SK-N-SH (cell line): Measurements from ENCODE around the gene TNFSF18. TPM values are rescaled to one million over a fixed set of nuclear protein-coding genes. Genes with fewer than 3 reads are reported as not detected.

Experiments
- CTCF ChIA-PET: fragments of 300-600, 350-600 bp; formaldehyde crosslinking; extraction: SDS; loops from one replicate; lab custom pipeline; 2021; lab: Yijun Ruan, JAX
- POLR2A ChIA-PET: fragments of 350-600 bp; sonication (Branson Sonifier 250); formaldehyde crosslinking; extraction: SDS; loops from one replicate; lab custom pipeline; 2020; ENCODE audit warnings: antibody characterized with exemption, inconsistent platforms; lab: Yijun Ruan, JAX
- DNase-seq: peaks from one replicate; pipeline ENCODE4 v3.0.0; 2012
- H2AFZ ChIP-seq: fragments of 200-600 bp; sonication (generic); 2 replicates; pipeline ENCODE4 v1.8.1; 2016; ENCODE audit warnings: antibody characterized with exemption, mild to moderate bottlenecking, low read depth
- H3F3A ChIP-seq: fragments of 200-600 bp; sonication (generic); replicated peaks from 2 replicates; pipeline ENCODE3; 2016; ENCODE audit warnings: antibody characterized with exemption, mild to moderate bottlenecking; ENCODE audit not compliant: insufficient read depth
- H3K27ac ChIP-seq, 2 experiments: fragments of 200-500 bp in 1 of 2; fragments of 200-600 bp in 1 of 2; sonication (Bioruptor generic) in 1 of 2; sonication (generic), shearing (Covaris generic) in 1 of 2; 2 replicates each; pipeline versions ENCODE4 v1.5.1 to v1.6.1; 2014 to 2016; ENCODE audit warnings: low read depth in 2 of 2, inconsistent platforms in 1 of 2, low read length in 1 of 2, mild to moderate bottlenecking in 1 of 2, mixed read lengths in 1 of 2
- H3K27me3 ChIP-seq: fragments of 200-600 bp; sonication (generic), shearing (Covaris generic); 2 replicates; pipeline ENCODE4 v1.6.1; 2016; ENCODE audit warnings: mixed run types; ENCODE audit not compliant: insufficient read depth
- H3K36me3 ChIP-seq, 2 experiments: fragments of 200-500 bp in 1 of 2; fragments of 200-600 bp in 1 of 2; sonication (Bioruptor generic) in 1 of 2; sonication (generic) in 1 of 2; replicated peaks in 1 of 2; 2 replicates each; pipeline versions ENCODE3 to v1.5.1; 2014 to 2016; ENCODE audit warnings: low read length in 1 of 2, mild to moderate bottlenecking in 1 of 2; ENCODE audit not compliant: insufficient read depth in 2 of 2, control insufficient read depth in 1 of 2
- H3K4me1 ChIP-seq, 2 experiments: fragments of 200-500 bp in 1 of 2; fragments of 200-600 bp in 1 of 2; sonication (Bioruptor generic) in 1 of 2; sonication (generic), shearing (Covaris generic) in 1 of 2; 2 replicates each; pipeline versions ENCODE4 v1.5.1 to v1.6.1; 2014 to 2016; ENCODE audit warnings: low read depth in 1 of 2, low read length in 1 of 2, mixed run types in 1 of 2; ENCODE audit not compliant: insufficient read depth in 2 of 2, control insufficient read depth in 1 of 2
- H3K4me2 ChIP-seq: fragments of 200-600 bp; sonication (generic), shearing (Covaris generic); 2 replicates; pipeline ENCODE4 v1.6.1; 2017; ENCODE audit warnings: mixed run types
- H3K4me3 ChIP-seq, 2 experiments: fragments of 200-500 bp in 1 of 2; fragments of 200-600 bp in 1 of 2; sonication (Bioruptor generic) in 1 of 2; sonication (generic), shearing (Covaris generic) in 1 of 2; 2 replicates each; pipeline versions ENCODE4 v1.5.1 to v1.8.1; 2014 to 2016; ENCODE audit warnings: low read depth in 2 of 2, inconsistent platforms in 1 of 2, low read length in 1 of 2, mild to moderate bottlenecking in 1 of 2, mixed read lengths in 1 of 2, moderate library complexity in 1 of 2
- H3K79me2 ChIP-seq: fragments of 200-600 bp; sonication (generic); 2 replicates; pipeline ENCODE4 v1.8.1; 2017; ENCODE audit warnings: mild to moderate bottlenecking; ENCODE audit not compliant: insufficient read depth
- H3K9ac ChIP-seq: fragments of 200-600 bp; sonication (generic); 2 replicates; pipeline ENCODE4 v1.6.1; 2017; ENCODE audit warnings: mixed run types
- H3K9me2 ChIP-seq: fragments of 200-600 bp; sonication (generic); 2 replicates; pipeline ENCODE4 v1.6.1; 2017; ENCODE audit warnings: mixed run types
- H3K9me3 ChIP-seq: fragments of 200-600 bp; sonication (generic); 2 replicates; pipeline ENCODE4 v1.6.1; 2017; ENCODE audit warnings: mixed run types, mild to moderate bottlenecking, moderate library complexity
- H4K20me1 ChIP-seq: fragments of 200-600 bp; sonication (generic); 2 replicates; pipeline ENCODE4 v1.6.1; 2017; ENCODE audit warnings: mild to moderate bottlenecking, mixed run types; ENCODE audit not compliant: insufficient read depth
- FOSL2 ChIP-seq: IDR thresholded peaks from 2 replicates; pipeline ENCODE4 v1.4.0; 2012; ENCODE audit warnings: low read depth, mild to moderate bottlenecking, moderate library complexity, borderline replicate concordance
- MEF2A ChIP-seq: IDR thresholded peaks from 2 replicates; pipeline ENCODE4 v1.4.0; 2012; ENCODE audit warnings: low read depth, borderline replicate concordance
- MXI1 ChIP-seq: IDR thresholded peaks from 2 replicates; pipeline ENCODE4 v1.6.1; 2012; ENCODE audit warnings: mild to moderate bottlenecking, low read depth, low read length, improper control_type of control experiment
- NRF1 ChIP-seq: IDR thresholded peaks from 2 replicates; pipeline ENCODE4 v1.6.1; 2012; ENCODE audit warnings: low read depth, mild to moderate bottlenecking, low read length
- RAD21 ChIP-seq: IDR thresholded peaks from 2 replicates; pipeline ENCODE4 v1.6.1; 2012; ENCODE audit warnings: mild to moderate bottlenecking, low read length
- polyA plus RNA-seq, 3 experiments: library from polyadenylated mRNA; depleted of rRNA; stranded (reverse); fragments of >200 nt; gene quantifications; 2 replicates each; pipeline ENCODE4 v1.2.3, GENCODE V29; 2012
- TF ChIP-seq, protein P1 (sequence below): fragments of 200-600 bp; sonication (generic); IDR thresholded peaks from 2 replicates; pipeline ENCODE4 v1.6.1; 2017; ENCODE audit warnings: antibody characterized with exemption, mild to moderate bottlenecking, moderate library complexity
- TF ChIP-seq, protein P2 (sequence below): IDR thresholded peaks from 2 replicates; pipeline ENCODE4 v1.4.0; 2012; ENCODE audit warnings: low read depth, borderline replicate concordance
- TF ChIP-seq, protein P3 (sequence below): IDR thresholded peaks from 2 replicates; pipeline ENCODE4 v1.6.1; 2012; ENCODE audit warnings: mild to moderate bottlenecking, low read depth, low read length, moderate library complexity
- TF ChIP-seq, protein P4 (sequence below): IDR thresholded peaks from 2 replicates; pipeline ENCODE4; 2012
- TF ChIP-seq, protein P5 (sequence below): fragments of 150-350 bp; IDR thresholded peaks from 2 replicates; pipeline ENCODE4 v1.6.1; 2017; ENCODE audit warnings: antibody characterized with exemption, low read length, low read depth, borderline replicate concordance

The TNFSF18 gene
- polyA plus RNA-seq, 1 of the 3 experiments (the other 2 are of a cell fraction): 1.2 TPM

DNA sequence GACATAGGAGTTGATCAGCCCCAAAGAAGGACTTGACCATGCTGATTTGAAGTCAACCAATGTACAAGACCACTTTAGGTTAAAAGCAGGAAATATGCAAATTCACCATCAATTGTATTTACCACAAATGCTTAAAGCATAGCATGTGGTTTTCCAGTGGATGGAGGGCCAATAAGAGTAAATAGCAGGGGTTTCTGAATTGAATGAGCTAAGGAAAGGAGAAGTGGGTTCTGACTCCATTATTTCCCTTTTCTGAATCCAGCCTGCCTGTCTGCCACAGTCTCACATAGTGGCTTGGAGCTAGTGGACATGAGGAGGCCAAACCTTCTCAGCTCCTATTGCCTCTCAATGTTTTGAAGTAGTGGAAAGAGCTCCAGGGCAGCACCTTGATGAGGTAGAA, 7.2 kb upstream of the TNFSF18 start:
- H3K4me1 ChIP-seq: peaks cover 0 to 4% of the 10 kb centered on the region in 2 experiments; a peak in 2 of 4 replicates
- no peaks in the 10 kb centered on the region for H3F3A ChIP-seq
- no peak for DNase-seq
- CTCF ChIA-PET: no interaction called here
- no peak overlapping the region for H2AFZ ChIP-seq
- no peak overlapping the region for H3K4me3 ChIP-seq
- no peak overlapping the region for H3K27ac ChIP-seq
- no peak overlapping the region for H3K4me2 ChIP-seq
- no peaks in the 10 kb centered on the region for H3K27me3 ChIP-seq
- H3K9ac ChIP-seq: no peak overlapping the region
- H3K79me2 ChIP-seq: no peaks in the 10 kb centered on the region
- no peaks in the 10 kb centered on the region for H3K9me3 ChIP-seq
- H4K20me1 ChIP-seq: no peaks in the 10 kb centered on the region
- H3K36me3 ChIP-seq: no peaks in the 10 kb centered on the region
- H3K9me2 ChIP-seq: no peaks in the 10 kb centered on the region
- POLR2A ChIA-PET: no interaction called here
- TF ChIP-seq, protein P1, sequence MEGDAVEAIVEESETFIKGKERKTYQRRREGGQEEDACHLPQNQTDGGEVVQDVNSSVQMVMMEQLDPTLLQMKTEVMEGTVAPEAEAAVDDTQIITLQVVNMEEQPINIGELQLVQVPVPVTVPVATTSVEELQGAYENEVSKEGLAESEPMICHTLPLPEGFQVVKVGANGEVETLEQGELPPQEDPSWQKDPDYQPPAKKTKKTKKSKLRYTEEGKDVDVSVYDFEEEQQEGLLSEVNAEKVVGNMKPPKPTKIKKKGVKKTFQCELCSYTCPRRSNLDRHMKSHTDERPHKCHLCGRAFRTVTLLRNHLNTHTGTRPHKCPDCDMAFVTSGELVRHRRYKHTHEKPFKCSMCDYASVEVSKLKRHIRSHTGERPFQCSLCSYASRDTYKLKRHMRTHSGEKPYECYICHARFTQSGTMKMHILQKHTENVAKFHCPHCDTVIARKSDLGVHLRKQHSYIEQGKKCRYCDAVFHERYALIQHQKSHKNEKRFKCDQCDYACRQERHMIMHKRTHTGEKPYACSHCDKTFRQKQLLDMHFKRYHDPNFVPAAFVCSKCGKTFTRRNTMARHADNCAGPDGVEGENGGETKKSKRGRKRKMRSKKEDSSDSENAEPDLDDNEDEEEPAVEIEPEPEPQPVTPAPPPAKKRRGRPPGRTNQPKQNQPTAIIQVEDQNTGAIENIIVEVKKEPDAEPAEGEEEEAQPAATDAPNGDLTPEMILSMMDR: no peak
- TF ChIP-seq, protein P2, sequence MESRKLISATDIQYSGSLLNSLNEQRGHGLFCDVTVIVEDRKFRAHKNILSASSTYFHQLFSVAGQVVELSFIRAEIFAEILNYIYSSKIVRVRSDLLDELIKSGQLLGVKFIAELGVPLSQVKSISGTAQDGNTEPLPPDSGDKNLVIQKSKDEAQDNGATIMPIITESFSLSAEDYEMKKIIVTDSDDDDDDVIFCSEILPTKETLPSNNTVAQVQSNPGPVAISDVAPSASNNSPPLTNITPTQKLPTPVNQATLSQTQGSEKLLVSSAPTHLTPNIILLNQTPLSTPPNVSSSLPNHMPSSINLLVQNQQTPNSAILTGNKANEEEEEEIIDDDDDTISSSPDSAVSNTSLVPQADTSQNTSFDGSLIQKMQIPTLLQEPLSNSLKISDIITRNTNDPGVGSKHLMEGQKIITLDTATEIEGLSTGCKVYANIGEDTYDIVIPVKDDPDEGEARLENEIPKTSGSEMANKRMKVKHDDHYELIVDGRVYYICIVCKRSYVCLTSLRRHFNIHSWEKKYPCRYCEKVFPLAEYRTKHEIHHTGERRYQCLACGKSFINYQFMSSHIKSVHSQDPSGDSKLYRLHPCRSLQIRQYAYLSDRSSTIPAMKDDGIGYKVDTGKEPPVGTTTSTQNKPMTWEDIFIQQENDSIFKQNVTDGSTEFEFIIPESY: no peak
- TF ChIP-seq FOSL2: no peak
- no peak for TF ChIP-seq MEF2A
- TF ChIP-seq, protein P3, sequence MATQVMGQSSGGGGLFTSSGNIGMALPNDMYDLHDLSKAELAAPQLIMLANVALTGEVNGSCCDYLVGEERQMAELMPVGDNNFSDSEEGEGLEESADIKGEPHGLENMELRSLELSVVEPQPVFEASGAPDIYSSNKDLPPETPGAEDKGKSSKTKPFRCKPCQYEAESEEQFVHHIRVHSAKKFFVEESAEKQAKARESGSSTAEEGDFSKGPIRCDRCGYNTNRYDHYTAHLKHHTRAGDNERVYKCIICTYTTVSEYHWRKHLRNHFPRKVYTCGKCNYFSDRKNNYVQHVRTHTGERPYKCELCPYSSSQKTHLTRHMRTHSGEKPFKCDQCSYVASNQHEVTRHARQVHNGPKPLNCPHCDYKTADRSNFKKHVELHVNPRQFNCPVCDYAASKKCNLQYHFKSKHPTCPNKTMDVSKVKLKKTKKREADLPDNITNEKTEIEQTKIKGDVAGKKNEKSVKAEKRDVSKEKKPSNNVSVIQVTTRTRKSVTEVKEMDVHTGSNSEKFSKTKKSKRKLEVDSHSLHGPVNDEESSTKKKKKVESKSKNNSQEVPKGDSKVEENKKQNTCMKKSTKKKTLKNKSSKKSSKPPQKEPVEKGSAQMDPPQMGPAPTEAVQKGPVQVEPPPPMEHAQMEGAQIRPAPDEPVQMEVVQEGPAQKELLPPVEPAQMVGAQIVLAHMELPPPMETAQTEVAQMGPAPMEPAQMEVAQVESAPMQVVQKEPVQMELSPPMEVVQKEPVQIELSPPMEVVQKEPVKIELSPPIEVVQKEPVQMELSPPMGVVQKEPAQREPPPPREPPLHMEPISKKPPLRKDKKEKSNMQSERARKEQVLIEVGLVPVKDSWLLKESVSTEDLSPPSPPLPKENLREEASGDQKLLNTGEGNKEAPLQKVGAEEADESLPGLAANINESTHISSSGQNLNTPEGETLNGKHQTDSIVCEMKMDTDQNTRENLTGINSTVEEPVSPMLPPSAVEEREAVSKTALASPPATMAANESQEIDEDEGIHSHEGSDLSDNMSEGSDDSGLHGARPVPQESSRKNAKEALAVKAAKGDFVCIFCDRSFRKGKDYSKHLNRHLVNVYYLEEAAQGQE: no peak
- TF ChIP-seq, protein P4, sequence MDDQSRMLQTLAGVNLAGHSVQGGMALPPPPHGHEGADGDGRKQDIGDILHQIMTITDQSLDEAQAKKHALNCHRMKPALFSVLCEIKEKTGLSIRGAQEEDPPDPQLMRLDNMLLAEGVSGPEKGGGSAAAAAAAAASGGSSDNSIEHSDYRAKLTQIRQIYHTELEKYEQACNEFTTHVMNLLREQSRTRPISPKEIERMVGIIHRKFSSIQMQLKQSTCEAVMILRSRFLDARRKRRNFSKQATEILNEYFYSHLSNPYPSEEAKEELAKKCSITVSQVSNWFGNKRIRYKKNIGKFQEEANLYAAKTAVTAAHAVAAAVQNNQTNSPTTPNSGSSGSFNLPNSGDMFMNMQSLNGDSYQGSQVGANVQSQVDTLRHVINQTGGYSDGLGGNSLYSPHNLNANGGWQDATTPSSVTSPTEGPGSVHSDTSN: no peak
- no peak for TF ChIP-seq RAD21
- no peak for TF ChIP-seq NRF1
- TF ChIP-seq, protein P5, sequence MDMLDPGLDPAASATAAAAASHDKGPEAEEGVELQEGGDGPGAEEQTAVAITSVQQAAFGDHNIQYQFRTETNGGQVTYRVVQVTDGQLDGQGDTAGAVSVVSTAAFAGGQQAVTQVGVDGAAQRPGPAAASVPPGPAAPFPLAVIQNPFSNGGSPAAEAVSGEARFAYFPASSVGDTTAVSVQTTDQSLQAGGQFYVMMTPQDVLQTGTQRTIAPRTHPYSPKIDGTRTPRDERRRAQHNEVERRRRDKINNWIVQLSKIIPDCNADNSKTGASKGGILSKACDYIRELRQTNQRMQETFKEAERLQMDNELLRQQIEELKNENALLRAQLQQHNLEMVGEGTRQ: no peak
- TF ChIP-seq MXI1: no peak
